ENCODE data around the gene EN2.

DNA sequence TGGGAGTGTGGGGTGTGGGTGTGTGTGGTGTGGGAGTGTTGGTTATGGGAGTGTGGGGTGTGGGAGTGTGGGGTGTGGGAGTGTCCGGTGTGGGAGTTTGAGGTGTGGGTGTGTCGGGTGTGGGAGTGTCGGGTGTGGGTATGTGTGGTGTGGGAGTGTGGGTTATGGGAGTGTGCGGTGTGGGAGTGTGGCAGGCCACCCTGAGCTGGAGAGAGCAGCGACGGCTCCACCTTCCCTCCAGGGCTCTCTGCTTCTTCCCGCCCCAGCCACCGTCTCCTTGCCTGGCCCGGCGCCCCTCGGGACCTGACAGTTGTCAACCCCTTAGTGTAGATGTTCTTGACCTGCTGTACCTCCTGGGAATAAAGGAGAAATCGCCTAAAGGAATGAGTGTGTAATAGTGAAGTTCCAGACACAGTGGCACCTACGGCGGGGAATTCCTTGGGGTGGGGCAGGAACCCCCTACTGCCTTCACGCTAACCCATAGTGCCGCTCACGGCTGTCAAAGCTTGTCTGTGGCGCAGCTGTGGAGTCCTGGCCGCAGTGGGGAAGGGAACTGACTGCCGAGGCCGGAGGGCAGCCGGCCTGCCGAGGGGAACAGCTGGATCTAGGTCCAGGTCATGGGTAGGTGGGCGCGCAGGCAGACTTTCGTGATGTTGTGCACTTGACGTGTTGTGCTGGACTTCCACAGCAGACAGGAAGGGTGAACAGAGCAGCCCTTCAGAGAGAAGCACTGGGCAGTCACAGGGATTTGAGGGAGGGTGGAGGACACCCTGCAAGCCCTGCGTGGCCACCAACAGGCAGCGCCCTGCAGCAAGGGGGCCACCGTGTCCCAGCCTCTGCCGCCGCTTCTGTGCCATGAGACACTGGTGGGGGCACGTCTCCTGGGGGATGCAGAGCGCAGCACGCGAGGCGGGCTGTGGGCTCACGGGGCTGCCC, 49.0 kb upstream of the EN2 start:
- TF ChIP-seq, protein P1, sequence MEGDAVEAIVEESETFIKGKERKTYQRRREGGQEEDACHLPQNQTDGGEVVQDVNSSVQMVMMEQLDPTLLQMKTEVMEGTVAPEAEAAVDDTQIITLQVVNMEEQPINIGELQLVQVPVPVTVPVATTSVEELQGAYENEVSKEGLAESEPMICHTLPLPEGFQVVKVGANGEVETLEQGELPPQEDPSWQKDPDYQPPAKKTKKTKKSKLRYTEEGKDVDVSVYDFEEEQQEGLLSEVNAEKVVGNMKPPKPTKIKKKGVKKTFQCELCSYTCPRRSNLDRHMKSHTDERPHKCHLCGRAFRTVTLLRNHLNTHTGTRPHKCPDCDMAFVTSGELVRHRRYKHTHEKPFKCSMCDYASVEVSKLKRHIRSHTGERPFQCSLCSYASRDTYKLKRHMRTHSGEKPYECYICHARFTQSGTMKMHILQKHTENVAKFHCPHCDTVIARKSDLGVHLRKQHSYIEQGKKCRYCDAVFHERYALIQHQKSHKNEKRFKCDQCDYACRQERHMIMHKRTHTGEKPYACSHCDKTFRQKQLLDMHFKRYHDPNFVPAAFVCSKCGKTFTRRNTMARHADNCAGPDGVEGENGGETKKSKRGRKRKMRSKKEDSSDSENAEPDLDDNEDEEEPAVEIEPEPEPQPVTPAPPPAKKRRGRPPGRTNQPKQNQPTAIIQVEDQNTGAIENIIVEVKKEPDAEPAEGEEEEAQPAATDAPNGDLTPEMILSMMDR (IDR thresholded peaks at IDR 0.05) = no peak
- TF ChIP-seq POLR2A (IDR thresholded peaks at IDR 0.05) (no peak), POLR2AphosphoS5 (IDR thresholded peaks at IDR 0.05) (no peak)

Measured in prostate gland (tissue), 2 donors.